Naive thymus-derived CD4-positive, alpha-beta T cell (primary cell): Measurements from ENCODE around the gene SFTA2. TPM values are rescaled to one million over a fixed set of nuclear protein-coding genes. Genes with fewer than 3 reads are reported as not detected.

ENCODE experiments used
- ATAC-seq: fragments of 150-1000 bp; cut with Tn5 transposase; 2 replicates; pipeline ENCODE4 v1.10.0; 2021; ENCODE audit warnings: mild to moderate bottlenecking, moderate library complexity
- CTCF ChIA-PET: fragments of 350-600 bp; sonication (Branson Sonifier 250); formaldehyde crosslinking; loops from one replicate; lab custom pipeline; 2021; ENCODE audit warnings: antibody characterized with exemption; lab: Charles Lee
- POLR2A ChIA-PET: fragments of 350-600 bp; sonication (Branson Sonifier 250); formaldehyde crosslinking; loops from one replicate; lab custom pipeline; 2021; ENCODE audit warnings: antibody characterized with exemption, inconsistent platforms; lab: Charles Lee
- DNase-seq, 9 donors: peaks; one replicate each; pipeline versions ENCODE4 v3.0.0 to v3.0.0-alpha.2; 2020 to 2022; ENCODE audit warnings: mixed read lengths in 1 of 9
- H3K27ac ChIP-seq: one replicate; pipeline ENCODE4 v1.7.0; 2013; ENCODE audit warnings: mild to moderate bottlenecking, low read depth, low read length, moderate library complexity
- H3K27me3 ChIP-seq, 2 donors: one replicate each; pipeline ENCODE4 v1.7.0; 2013; ENCODE audit warnings: low read length in 2 of 2, mild to moderate bottlenecking in 2 of 2, moderate library complexity in 2 of 2; ENCODE audit not compliant: control insufficient read depth in 2 of 2, insufficient read depth in 2 of 2
- H3K36me3 ChIP-seq, 3 experiments: 1 replicate in 2 of 3; 2 replicates in 1 of 3; pipeline ENCODE4 v1.7.0; 2013; ENCODE audit warnings: low read length in 3 of 3, mild to moderate bottlenecking in 3 of 3, moderate library complexity in 1 of 3; ENCODE audit not compliant: insufficient read depth in 3 of 3, control insufficient read depth in 2 of 3
- H3K4me1 ChIP-seq, 2 donors: one replicate each; pipeline ENCODE4 v1.7.0; 2013; ENCODE audit warnings: low read length in 2 of 2, mild to moderate bottlenecking in 2 of 2, moderate library complexity in 1 of 2; ENCODE audit not compliant: control insufficient read depth in 2 of 2, insufficient read depth in 2 of 2
- H3K4me3 ChIP-seq: 2 replicates; pipeline ENCODE4 v1.7.0; 2013; ENCODE audit warnings: mild to moderate bottlenecking, low read length
- H3K9me3 ChIP-seq, 3 experiments: 1 replicate in 2 of 3; 2 replicates in 1 of 3; pipeline ENCODE4 v1.7.0; 2013; ENCODE audit warnings: low read length in 3 of 3; ENCODE audit not compliant: control insufficient read depth in 2 of 3
- H3K27ac Mint-ChIP-seq, 9 donors: one replicate each; pipeline ENCODE4 v1.8.0; 2020 to 2022; ENCODE audit warnings: mixed read lengths in 9 of 9, mild to moderate bottlenecking in 8 of 9, moderate library complexity in 5 of 9, inconsistent platforms in 2 of 9
- H3K27me3 Mint-ChIP-seq, 5 donors: one replicate each; pipeline ENCODE4 v1.8.0; 2021 to 2022; ENCODE audit warnings: mixed read lengths in 5 of 5, mild to moderate bottlenecking in 1 of 5
- H3K36me3 Mint-ChIP-seq, 5 donors: one replicate each; pipeline ENCODE4 v1.8.0; 2020 to 2022; ENCODE audit warnings: mixed read lengths in 5 of 5, mild to moderate bottlenecking in 3 of 5, inconsistent platforms in 1 of 5
- H3K4me1 Mint-ChIP-seq, 7 donors: one replicate each; pipeline ENCODE4 v1.8.0; 2020 to 2022; ENCODE audit warnings: mixed read lengths in 7 of 7, mild to moderate bottlenecking in 3 of 7, inconsistent platforms in 1 of 7
- H3K4me3 Mint-ChIP-seq, 10 donors: one replicate each; pipeline ENCODE4 v1.8.0; 2020 to 2022; ENCODE audit warnings: mild to moderate bottlenecking in 10 of 10, mixed read lengths in 10 of 10, moderate library complexity in 6 of 10, inconsistent platforms in 2 of 10
- H3K9me3 Mint-ChIP-seq, 11 donors: one replicate each; pipeline ENCODE4 v1.8.0; 2020 to 2022; ENCODE audit warnings: mixed read lengths in 11 of 11, mild to moderate bottlenecking in 4 of 11, inconsistent platforms in 1 of 11, moderate library complexity in 1 of 11
- intact Hi-C, 2 donors: fragments of 100-400 bp; cut with micrococcal nuclease; formaldehyde crosslinking; loops; one replicate each; pipeline ENCODE4 v1.15.1; 2023
- polyA plus RNA-seq, 2 donors: library from polyadenylated mRNA; unstranded; fragments of 300-500 nt; fragmentation: Illumina TruSeq; gene quantifications; one replicate each; pipeline ENCODE4 v1.2.3, GENCODE V29; 2021
- total RNA-seq, 6 experiments: library from RNA in 5 of 6; stranded (reverse) in 5 of 6; gene quantifications; 1 replicate in 5 of 6; 2 replicates in 1 of 6; pipeline ENCODE4 v1.2.3 and lab custom pipeline; 2021 to 2026

Gene SFTA2
- total and polyA plus RNA-seq, 7 experiments from 2014 or later, result 0.34 TPM; not detected in 6

- H3K9me3 ChIP-seq, result no peaks in the 10 kb centered on the region
- intact Hi-C loops, result no loop called here
- H3K4me1 ChIP-seq, result peaks cover 9 to 11% of the 10 kb centered on the region in 2 donors
- DNase-seq, result no peak
- Mint-ChIP-seq H3K4me1 (peaks cover 22 to 32% (median 26%) of the 10 kb centered on the region in 7 donors), H3K27ac (peak overlapping the region in 2 of 9 donors; percentile 49 to 73), H3K4me3 (peak overlapping the region in 1 of 10 donors; percentile 2), H3K36me3 (peaks cover 4 to 46% (median 15%) of the 10 kb centered on the region in 5 donors), H3K9me3 (no peaks in the 10 kb centered on the region), H3K27me3 (no peaks in the 10 kb centered on the region)
- peaks cover 0 to 68% (median 5%) of the 10 kb centered on the region in 3 experiments for H3K36me3 ChIP-seq
- ChIA-PET POLR2A (interaction anchor here (0.6 to 1.2 kb wide), 2 partner anchors 34 to 151 kb away, joined by 3 read pairs; partner anchors contain the start of gene DDR1), CTCF (interaction anchor here (1.1 to 4.2 kb wide), 2 partner anchors 161 to 168 kb away, joined by 3 to 20 read pairs; no protein-coding TSS in a partner anchor)
- no peak overlapping the region for H3K27ac ChIP-seq
- no peak overlapping the region for H3K4me3 ChIP-seq
- ATAC-seq, result no peak
- H3K27me3 ChIP-seq, result no peaks in the 10 kb centered on the region
These were observed 13.3 kb downstream of the SFTA2 start for GRCh38 chr6:30918670-30919069.

- peaks cover 13 to 17% of the 10 kb centered on the region in 2 donors for H3K4me1 ChIP-seq
- ATAC-seq, result no peak
- no peak overlapping the region for H3K4me3 ChIP-seq
- H3K36me3 ChIP-seq, result peaks cover 0 to 56% (median 5%) of the 10 kb centered on the region in 3 experiments
- ChIA-PET CTCF (interaction anchor here (0.7 to 4.2 kb wide), 2 partner anchors 169 to 198 kb away, joined by 3 to 20 read pairs; partner anchors contain the start of gene PSORS1C1), POLR2A (no interaction called here)
- H3K9me3 Mint-ChIP-seq, result no peaks in the 10 kb centered on the region
- no peaks in the 10 kb centered on the region for H3K27me3 Mint-ChIP-seq
- DNase-seq, result no peak
- H3K4me1 Mint-ChIP-seq, result peaks cover 23 to 41% (median 35%) of the 10 kb centered on the region in 7 donors
- no peaks in the 10 kb centered on the region for H3K27me3 ChIP-seq
- peaks cover 4 to 38% (median 17%) of the 10 kb centered on the region in 5 donors for H3K36me3 Mint-ChIP-seq
- H3K27ac ChIP-seq, result no peak overlapping the region
- no peaks in the 10 kb centered on the region for H3K9me3 ChIP-seq
- intact Hi-C loops, result no loop called here
- H3K27ac Mint-ChIP-seq, result no peak overlapping the region
- no peak overlapping the region for H3K4me3 Mint-ChIP-seq
These were observed 14.5 kb downstream of the SFTA2 start for GRCh38 chr6:30917487-30917886.

DNA sequence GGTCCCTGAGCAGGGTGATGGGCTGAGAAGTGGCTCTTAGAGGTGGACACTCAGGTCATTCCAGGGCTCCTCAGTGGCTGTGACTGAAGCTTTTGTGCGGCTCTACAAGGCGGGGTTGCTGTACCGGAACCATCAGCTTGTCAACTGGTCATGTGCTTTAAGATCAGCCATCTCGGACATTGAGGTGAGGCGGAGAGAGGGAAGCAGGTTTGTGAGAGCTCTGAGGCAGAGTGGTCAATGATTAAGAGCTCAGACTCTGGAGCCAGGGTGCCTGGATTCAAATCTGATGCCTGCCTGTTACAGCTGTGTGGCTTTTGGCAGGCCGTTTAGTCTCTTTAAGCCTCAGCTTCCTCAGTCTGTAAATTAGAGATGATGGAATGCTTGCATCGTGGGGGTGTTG is 14.9 kb downstream of the SFTA2 start:
- ATAC-seq (no peak), DNase-seq (no peak)
- no peaks in the 10 kb centered on the region for H3K27me3 ChIP-seq
- no peak overlapping the region for H3K4me3 ChIP-seq
- H3K27ac ChIP-seq, result no peak overlapping the region
- peaks cover 0 to 52% (median 5%) of the 10 kb centered on the region in 3 experiments for H3K36me3 ChIP-seq
- ChIA-PET CTCF (interaction anchor here (0.7 to 4.2 kb wide), 4 partner anchors 152 to 198 kb away, joined by 3 to 28 read pairs (median 18); partner anchors contain the start of gene PSORS1C1), POLR2A (no interaction called here)
- H3K9me3 ChIP-seq, result no peaks in the 10 kb centered on the region
- Mint-ChIP-seq H3K36me3 (peaks cover 5 to 39% (median 13%) of the 10 kb centered on the region in 5 donors), H3K9me3 (no peaks in the 10 kb centered on the region), H3K4me1 (peaks cover 23 to 45% (median 36%) of the 10 kb centered on the region in 7 donors), H3K4me3 (no peak overlapping the region), H3K27me3 (no peaks in the 10 kb centered on the region), H3K27ac (no peak overlapping the region)
- H3K4me1 ChIP-seq, result peaks cover 13 to 17% of the 10 kb centered on the region in 2 donors
- intact Hi-C loops, result no loop called here

GRCh38 chr6:30915591-30915946 is 16.4 kb downstream of the SFTA2 start:
- H3K4me3 Mint-ChIP-seq, result peak overlapping the region; percentile 87 to 96 (median 92)
- ChIA-PET CTCF (interaction anchor here (0.6 to 4.2 kb wide), 14 partner anchors 37 to 1271 kb away, joined by 3 to 28 read pairs (median 3); partner anchors contain the start of gene PSORS1C1), POLR2A (interaction anchor here (0.6 to 1.6 kb wide), 4 partner anchors 9 to 172 kb away, joined by 4 to 5 read pairs (median 4); no protein-coding TSS in a partner anchor)
- H3K36me3 Mint-ChIP-seq, result peaks cover 12 to 47% (median 13%) of the 10 kb centered on the region in 5 donors
- peak overlapping the region in 8 of 9 donors; percentile 54 to 89 (median 86) for H3K27ac Mint-ChIP-seq
- no peak overlapping the region for H3K27ac ChIP-seq
- no peaks in the 10 kb centered on the region for H3K27me3 ChIP-seq
- intact Hi-C loops, result loop anchor here (1.0 to 2.0 kb wide), 10 partner anchors 31 to 243 kb away; partner anchors contain the start of genes DDR1 (in 1 of the 2) and TCF19 (in 1 of the 2)
- DNase-seq (peak in 6 of 9 donors; percentile 8 to 45 (median 35)), ATAC-seq (no peak)
- H3K4me1 ChIP-seq, result peaks cover 13 to 17% of the 10 kb centered on the region in 2 donors
- no peaks in the 10 kb centered on the region for H3K27me3 Mint-ChIP-seq
- no peaks in the 10 kb centered on the region for H3K9me3 Mint-ChIP-seq
- no peaks in the 10 kb centered on the region for H3K9me3 ChIP-seq
- peaks cover 22 to 45% (median 36%) of the 10 kb centered on the region in 7 donors for H3K4me1 Mint-ChIP-seq
- no peak overlapping the region for H3K4me3 ChIP-seq
- H3K36me3 ChIP-seq, result peaks cover 0 to 50% (median 5%) of the 10 kb centered on the region in 3 experiments

GRCh38 chr6:30914854-30915590 is 16.9 kb downstream of the SFTA2 start:
- Mint-ChIP-seq H3K27me3 (no peaks in the 10 kb centered on the region), H3K36me3 (peaks cover 12 to 42% (median 13%) of the 10 kb centered on the region in 5 donors), H3K4me1 (peaks cover 22 to 45% (median 36%) of the 10 kb centered on the region in 7 donors), H3K4me3 (peak overlapping the region; percentile 87 to 96 (median 92)), H3K27ac (peak overlapping the region; percentile 81 to 93 (median 89)), H3K9me3 (no peaks in the 10 kb centered on the region)
- H3K9me3 ChIP-seq, result no peaks in the 10 kb centered on the region
- intact Hi-C loops, result loop anchor here (1.0 to 2.0 kb wide), 11 partner anchors 29 to 244 kb away; partner anchors contain the start of genes DDR1 (in 1 of the 2) and TCF19 (in 1 of the 2)
- H3K4me3 ChIP-seq, result peak overlapping the region; percentile 64
- H3K36me3 ChIP-seq, result peaks cover 0 to 47% (median 0%) of the 10 kb centered on the region in 3 experiments
- no peak for ATAC-seq
- ChIA-PET CTCF (interaction anchor here (0.6 to 4.2 kb wide), 14 partner anchors 36 to 1271 kb away, joined by 3 to 28 read pairs (median 3); partner anchors contain the start of gene PSORS1C1), POLR2A (interaction anchor here (0.8 to 1.6 kb wide), 3 partner anchors 8 to 172 kb away, joined by 4 to 5 read pairs (median 5); no protein-coding TSS in a partner anchor)
- DNase-seq, result peak in 4 of 9 donors; percentile 1 to 7 (median 2)
- H3K27me3 ChIP-seq, result no peaks in the 10 kb centered on the region
- peaks cover 13 to 17% of the 10 kb centered on the region in 2 donors for H3K4me1 ChIP-seq
- peak overlapping the region; percentile 78 for H3K27ac ChIP-seq
